ENCODE results near the gene TMEM53. TPM values are rescaled to one million over a fixed set of nuclear protein-coding genes. Genes with fewer than 3 reads are reported as not detected.

Gene TMEM53
- total RNA-seq, 1 donor from 2014 or later = 4.6 TPM

GRCh38 chr1:44649788-44650158, 24.5 kb downstream of the TMEM53 start:
- no peaks in the 10 kb centered on the region for H3K4me1 Mint-ChIP-seq
- ChIA-PET POLR2A (no interaction called here), CTCF (no interaction called here)
- intact Hi-C loops (cut with micrococcal nuclease) = no loop called here
- H3K36me3 Mint-ChIP-seq (ENCODE audit: low read depth) = peaks cover 82% of the 10 kb centered on the region
- ATAC-seq (ENCODE audit: low read depth) = no peak
- no peak overlapping the region for H3K27ac Mint-ChIP-seq
- TF ChIP-seq CTCF (IDR thresholded peaks at IDR 0.05) = no peak
- H3K4me3 Mint-ChIP-seq = no peak overlapping the region
- no peaks in the 10 kb centered on the region for H3K9me3 Mint-ChIP-seq
- DNase-seq = no peak
- no peaks in the 10 kb centered on the region for H3K27me3 Mint-ChIP-seq

GRCh38 chr1:44648529-44649250, 25.6 kb downstream of the TMEM53 start:
- no peak for TF ChIP-seq CTCF (IDR thresholded peaks at IDR 0.05)
- H3K4me3 Mint-ChIP-seq = no peak overlapping the region
- POLR2A ChIA-PET = interaction anchor here (0.7 to 2.2 kb wide), 4 partner anchors 16 to 850 kb away, joined by 3 to 13 read pairs (median 4); no protein-coding TSS in a partner anchor
- H3K4me1 Mint-ChIP-seq = no peaks in the 10 kb centered on the region
- CTCF ChIA-PET = interaction anchor here (1.5 kb wide), 1 partner anchor 11 kb away, joined by 5 read pairs; no protein-coding TSS in a partner anchor
- peaks cover 86% of the 10 kb centered on the region for H3K36me3 Mint-ChIP-seq (ENCODE audit: low read depth)
- intact Hi-C loops (cut with micrococcal nuclease) = no loop called here
- DNase-seq (no peak), ATAC-seq (ENCODE audit: low read depth) (no peak)
- H3K27ac Mint-ChIP-seq = no peak overlapping the region
- no peaks in the 10 kb centered on the region for H3K27me3 Mint-ChIP-seq
- no peaks in the 10 kb centered on the region for H3K9me3 Mint-ChIP-seq

- intact Hi-C loops (cut with micrococcal nuclease) = no loop called here
- POLR2A ChIA-PET = interaction anchor here (0.8 to 2.2 kb wide), 3 partner anchors 15 to 851 kb away, joined by 4 to 13 read pairs (median 4); no protein-coding TSS in a partner anchor
- no peak for DNase-seq
Measured at GRCh38 chr1:44647896-44648295, 26.4 kb downstream of the TMEM53 start.

GRCh38 chr1:44646261-44647110, 27.8 kb downstream of the TMEM53 start:
- DNase-seq (no peak), ATAC-seq (ENCODE audit: low read depth) (no peak)
- intact Hi-C loops (cut with micrococcal nuclease) = no loop called here
- CTCF ChIA-PET = no interaction called here
- no peak for TF ChIP-seq CTCF (IDR thresholded peaks at IDR 0.05)
- no peaks in the 10 kb centered on the region for H3K4me1 Mint-ChIP-seq
- H3K9me3 Mint-ChIP-seq = no peaks in the 10 kb centered on the region
- peaks cover 97% of the 10 kb centered on the region for H3K36me3 Mint-ChIP-seq (ENCODE audit: low read depth)
- H3K27ac Mint-ChIP-seq = no peak overlapping the region
- H3K27me3 Mint-ChIP-seq = no peaks in the 10 kb centered on the region
- POLR2A ChIA-PET = interaction anchor here (2.2 kb wide), 1 partner anchor 14 kb away, joined by 13 read pairs; no protein-coding TSS in a partner anchor
- H3K4me3 Mint-ChIP-seq = no peak overlapping the region

More at GRCh38 chr1:44647896-44648295, 26.4 kb downstream of the TMEM53 start:
- H3K36me3 Mint-ChIP-seq (ENCODE audit: low read depth) = peaks cover 90% of the 10 kb centered on the region
- no peak for ATAC-seq (ENCODE audit: low read depth)
- CTCF ChIA-PET = interaction anchor here (1.5 kb wide), 1 partner anchor 10 kb away, joined by 5 read pairs; no protein-coding TSS in a partner anchor
- no peak overlapping the region for H3K4me3 Mint-ChIP-seq
- H3K27ac Mint-ChIP-seq = no peak overlapping the region
- TF ChIP-seq CTCF (IDR thresholded peaks at IDR 0.05) = no peak
- no peaks in the 10 kb centered on the region for H3K4me1 Mint-ChIP-seq
- H3K27me3 Mint-ChIP-seq = no peaks in the 10 kb centered on the region
- H3K9me3 Mint-ChIP-seq = no peaks in the 10 kb centered on the region
